Small intestine (tissue), 7 donors: ENCODE measurements around the gene LGALS12. TPM values are rescaled to one million over a fixed set of nuclear protein-coding genes. Genes with fewer than 3 reads are reported as not detected.

Source experiments
- DNase-seq, 2 donors: peaks; one replicate each; pipeline versions ENCODE4 v3.0.0 to v3.0.0-alpha.2; 2013
- FAIRE-seq: peaks from 2 replicates; lab custom pipeline; 2012; peaks lifted over from hg19 to GRCh38; lab: Jason Lieb, UNC
- H3K27ac ChIP-seq, 3 donors: one replicate each; pipeline ENCODE4 v1.5.1; 2013; ENCODE audit warnings: low read length in 2 of 3, mild to moderate bottlenecking in 2 of 3, control low read depth in 1 of 3, inconsistent platforms in 1 of 3, low read depth in 1 of 3, moderate library complexity in 1 of 3
- H3K27me3 ChIP-seq, 3 donors: one replicate each; pipeline ENCODE4 v1.6.1; 2013; ENCODE audit warnings: low read length in 3 of 3, inconsistent platforms in 1 of 3; ENCODE audit not compliant: control insufficient read depth in 3 of 3, insufficient read depth in 3 of 3
- H3K36me3 ChIP-seq, 3 donors: one replicate each; pipeline ENCODE4 v1.6.1; 2013; ENCODE audit warnings: low read length in 3 of 3, inconsistent platforms in 1 of 3, low read depth in 1 of 3, mild to moderate bottlenecking in 1 of 3, moderate library complexity in 1 of 3; ENCODE audit not compliant: control insufficient read depth in 3 of 3, insufficient read depth in 2 of 3
- H3K4me1 ChIP-seq, 3 donors: one replicate each; pipeline ENCODE4 v1.6.1; 2013; ENCODE audit warnings: low read length in 2 of 3, inconsistent platforms in 1 of 3, low read depth in 1 of 3, mild to moderate bottlenecking in 1 of 3, moderate library complexity in 1 of 3; ENCODE audit not compliant: control insufficient read depth in 3 of 3, insufficient read depth in 2 of 3
- H3K4me3 ChIP-seq, 3 donors: one replicate each; pipeline ENCODE4 v1.5.1; 2013; ENCODE audit warnings: low read length in 3 of 3, control low read depth in 1 of 3, inconsistent platforms in 1 of 3, low read depth in 1 of 3, mild to moderate bottlenecking in 1 of 3, moderate library complexity in 1 of 3
- H3K9me3 ChIP-seq, 2 donors: one replicate each; pipeline ENCODE4 v1.6.1; 2013; ENCODE audit warnings: low read depth in 1 of 2, low read length in 1 of 2; ENCODE audit not compliant: control insufficient read depth in 2 of 2, insufficient read depth in 1 of 2
- WGBS, 3 donors: extraction: QIAGEN DNeasy Blood & Tissue Kit; methylation state at CpG; one replicate each; pipeline ENCODE4 v1.1.7; 2013; 5-methylcytosine and 5-hydroxymethylcytosine counted together
- polyA plus RNA-seq, 4 donors: library from polyadenylated mRNA; stranded (reverse) in 3 of 4; unstranded in 1 of 4; fragments of 200-250 nt in 3 of 4; fragments of 120-200 nt in 1 of 4; gene quantifications; one replicate each; pipeline versions ENCODE4 v1.2.1 to v1.2.3, GENCODE V29; 2013
- donor health status: healthy with polysubstance abuse.
- donor health status: control.
- donor health status: control.
- donor health status: Bipolar disorder and iron deficiency.
- donor health status: healthy.

Gene LGALS12
- polyA plus RNA-seq, 4 donors: 0.09 to 5.5 TPM; not detected in 2

- WGBS, 3 donors: 83 to 89% (median 85%) methylated on average over 3 of the region's 3 CpGs
- Histone ChIP-seq H3K4me3 (no peak overlapping the region), H3K9me3 (peaks cover 0 to 2% of the 10 kb centered on the region in 2 donors), H3K36me3 (no peaks in the 10 kb centered on the region), H3K4me1 (no peaks in the 10 kb centered on the region), H3K27me3 (peaks cover 0 to 12% (median 0%) of the 10 kb centered on the region in 3 donors), H3K27ac (no peak overlapping the region)
- no peak for FAIRE-seq
- no peak for DNase-seq
Measured at GRCh38 chr11:63485777-63486176, 20.1 kb upstream of the LGALS12 start.

- H3K4me1 ChIP-seq: peaks cover 2 to 5% (median 2%) of the 10 kb centered on the region in 3 donors
- H3K9me3 ChIP-seq: no peaks in the 10 kb centered on the region
- H3K27me3 ChIP-seq: peaks cover 0 to 16% (median 2%) of the 10 kb centered on the region in 3 donors
- H3K27ac ChIP-seq: no peak overlapping the region
- WGBS, 3 donors: 54 to 73% (median 64%) methylated on average over 1 of the region's 1 CpG
- DNase-seq (no peak), FAIRE-seq (no peak)
- H3K36me3 ChIP-seq: no peaks in the 10 kb centered on the region
- no peak overlapping the region for H3K4me3 ChIP-seq
Measured at GRCh38 chr11:63488789-63489188, 17.1 kb upstream of the LGALS12 start.

GRCh38 chr11:63489879-63490278 lies 16.0 kb upstream of the LGALS12 start:
- Histone ChIP-seq H3K4me1 (peaks cover 2 to 5% (median 2%) of the 10 kb centered on the region in 3 donors), H3K4me3 (no peak overlapping the region), H3K27me3 (peaks cover 0 to 16% (median 2%) of the 10 kb centered on the region in 3 donors), H3K36me3 (no peaks in the 10 kb centered on the region), H3K27ac (no peak overlapping the region), H3K9me3 (no peaks in the 10 kb centered on the region)
- WGBS, 3 donors: 49 to 58% (median 52%) methylated on average over 3 of the region's 3 CpGs
- no peak for FAIRE-seq
- no peak for DNase-seq

- peaks cover 0 to 19% (median 2%) of the 10 kb centered on the region in 3 donors for H3K27me3 ChIP-seq
- peak within 1 kb of the TSS in 2 of 3 donors; percentile 46 to 48 for H3K4me3 ChIP-seq
- WGBS, 3 donors: 6 to 8% (median 7%) methylated on average over 60 of the region's 60 CpGs
- peak within 1 kb of the TSS in 1 of 3 donors; percentile 58 for H3K27ac ChIP-seq
- H3K9me3 ChIP-seq: no peaks in the 10 kb centered on the region
- H3K4me1 ChIP-seq: peaks cover 2 to 5% (median 2%) of the 10 kb centered on the region in 3 donors
- FAIRE-seq: no peak
- DNase-seq: peak in 1 of 2 donors; percentile 42
- H3K36me3 ChIP-seq: no peaks in the 10 kb centered on the region
Measured at GRCh38 chr11:63490551-63491239, 15.2 kb upstream of the LGALS12 start, which contains the start of gene PLAAT5. Gene PLAAT5 (minus strand): TSS chr11:63491167. CDS start chr11:63491034, 133 bp downstream.

GRCh38 chr11:63491240-63491587 lies 14.7 kb upstream of the LGALS12 start:
- FAIRE-seq: no peak
- Histone ChIP-seq H3K27ac (peak overlapping the region in 1 of 3 donors; percentile 58), H3K4me1 (peaks cover 2 to 5% (median 2%) of the 10 kb centered on the region in 3 donors), H3K36me3 (no peaks in the 10 kb centered on the region), H3K4me3 (peak overlapping the region in 2 of 3 donors; percentile 46 to 48), H3K27me3 (peaks cover 0 to 19% (median 2%) of the 10 kb centered on the region in 3 donors), H3K9me3 (no peaks in the 10 kb centered on the region)
- DNase-seq: no peak
- 2 to 3% (median 3%) methylated on average over 13 of the region's 13 CpGs for WGBS, 3 donors

GRCh38 chr11:63491636-63492372 lies 14.1 kb upstream of the LGALS12 start:
- Histone ChIP-seq H3K4me1 (peaks cover 2 to 5% (median 2%) of the 10 kb centered on the region in 3 donors), H3K9me3 (no peaks in the 10 kb centered on the region), H3K27ac (no peak overlapping the region), H3K27me3 (peaks cover 0 to 19% (median 2%) of the 10 kb centered on the region in 3 donors), H3K4me3 (peak overlapping the region in 1 of 3 donors; percentile 46), H3K36me3 (no peaks in the 10 kb centered on the region)
- FAIRE-seq: no peak
- DNase-seq: peak in 1 of 2 donors; percentile 51
- WGBS, 3 donors: 16 to 42% (median 28%) methylated on average over 11 of the region's 11 CpGs

- Histone ChIP-seq H3K36me3 (no peaks in the 10 kb centered on the region), H3K27me3 (peaks cover 0 to 19% (median 2%) of the 10 kb centered on the region in 3 donors), H3K4me3 (no peak overlapping the region), H3K27ac (no peak overlapping the region), H3K9me3 (no peaks in the 10 kb centered on the region), H3K4me1 (peaks cover 2 to 5% (median 2%) of the 10 kb centered on the region in 3 donors)
- WGBS, 3 donors: 97 to 100% (median 98%) methylated on average over 1 of the region's 1 CpG
- FAIRE-seq (no peak), DNase-seq (no peak)
Measured at GRCh38 chr11:63492441-63492840, 13.4 kb upstream of the LGALS12 start.

GRCh38 chr11:63493127-63493526 lies 12.8 kb upstream of the LGALS12 start:
- no peak overlapping the region for H3K4me3 ChIP-seq
- peaks cover 0 to 19% (median 3%) of the 10 kb centered on the region in 3 donors for H3K27me3 ChIP-seq
- no peak for DNase-seq
- H3K9me3 ChIP-seq: peaks cover 0 to 1% of the 10 kb centered on the region in 2 donors
- H3K27ac ChIP-seq: no peak overlapping the region
- H3K36me3 ChIP-seq: no peaks in the 10 kb centered on the region
- no peak for FAIRE-seq
- peaks cover 2 to 5% (median 2%) of the 10 kb centered on the region in 3 donors for H3K4me1 ChIP-seq
- 94 to 95% (median 94%) methylated on average over 1 of the region's 1 CpG for WGBS, 3 donors
